ENCODE measurements around the gene BRD7. TPM values are rescaled to one million over a fixed set of nuclear protein-coding genes. Genes with fewer than 3 reads are reported as not detected.

BRD7 gene
- total and polyA plus RNA-seq, 2 of the 13 experiments (the other 11 are each of a cell fraction or from before 2014, with no cell fraction given) = 82.3 to 149 TPM

GRCh38 chr16:50302472-50303005, 66.2 kb downstream of the BRD7 start:
- peaks cover 52% of the 10 kb centered on the region for H3K4me1 ChIP-seq (ENCODE audit: insufficient read depth, low read length)
- intact Hi-C loops (cut with micrococcal nuclease; ENCODE audit: unreplicated experiment) (loop anchor here (5.0 kb wide), 1 partner anchor 45 kb away; no protein-coding TSS in a partner anchor), in situ Hi-C loops (cut with HindIII; ENCODE audit: extremely low pct_ligation_motif_present, low pct_unique_long_range_greater_than_20kb) (loop anchor here (5.0 kb wide), 1 partner anchor 35 kb away; the partner anchor contains the start of gene ADCY7)
- peaks cover 0 to 10% of the 10 kb centered on the region in 2 experiments; a peak in 2 of 5 replicates for H3K27me3 ChIP-seq (ENCODE audit: control insufficient read depth in 1 of 2, insufficient read depth in 2 of 2, low read length in 2 of 2)
- H3K9ac ChIP-seq (ENCODE audit: insufficient read depth, low read depth, low read length) = 0 out of 2 replicates have a peak overlapping the region, but pooled peaks have one; percentile 20
- peak overlapping the region; percentile 18 to 55 (median 28); a peak in 3 of 6 replicates for H3K4me3 ChIP-seq (replicated peaks in 1 of 3; ENCODE audit: insufficient read depth in 1 of 3, low read depth in 2 of 3, low read length in 3 of 3)
- ChIA-PET CTCF (ENCODE audit: low intra/inter-chr PET ratio, low total read pairs) (no interaction called here), POLR2A (interaction anchor here (1.8 to 2.3 kb wide), 2 partner anchors 10 to 20 kb away, joined by 6 to 12 read pairs; no protein-coding TSS in a partner anchor)
- peak overlapping the region; percentile 73 for H3K4me2 ChIP-seq (ENCODE audit: low read depth, low read length)
- no peak overlapping the region for H2AFZ ChIP-seq (ENCODE audit: low read length)
- H3K36me3 ChIP-seq (replicated peaks in 1 of 2; ENCODE audit: control insufficient read depth in 1 of 2, insufficient read depth in 2 of 2, low read length in 2 of 2) = no peaks in the 10 kb centered on the region
- ATAC-seq (peak; percentile 18), FAIRE-seq (peak; percentile 8), DNase-seq (ENCODE audit: low spot score) (no peak)
- no peak overlapping the region for H3K27ac ChIP-seq (ENCODE audit: extremely low read length, insufficient read depth, low read length)
- BruUV-seq (replicated peaks) = no TSS peak
- TF ChIP-seq ZNF260 (CRISPR knock-in tag; IDR thresholded peaks at IDR 0.05; ENCODE audit: borderline replicate concordance, low read depth) (no peak), KAT2B (IDR thresholded peaks at IDR 0.05; ENCODE audit: borderline replicate concordance, low read depth, low read length) (no peak), HDAC1 (CRISPR knock-in tag; IDR thresholded peaks at IDR 0.05) (0 out of 2 replicates have a peak, but pooled peaks have one; percentile 16), KMT2B (CRISPR knock-in tag; IDR thresholded peaks at IDR 0.05) (no peak), ZNF30 (CRISPR knock-in tag; IDR thresholded peaks at IDR 0.05) (0 out of 2 replicates have a peak, but pooled peaks have one; percentile 52), ZNF747 (CRISPR knock-in tag; IDR thresholded peaks at IDR 0.05; ENCODE audit: borderline replicate concordance) (no peak), MAX (IDR thresholded peaks at IDR 0.05) (0 out of 2 replicates have a peak, but pooled peaks have one; percentile 2), RFX1 (IDR thresholded peaks at IDR 0.05) (no peak), PRPF4 (IDR thresholded peaks at IDR 0.05; ENCODE audit: low read depth, low read length, poor library complexity, severe bottlenecking) (no peak), ZFP41 (CRISPR knock-in tag; IDR thresholded peaks at IDR 0.05; ENCODE audit: borderline replicate concordance) (0 out of 2 replicates have a peak, but pooled peaks have one; percentile 1), PHB2 (IDR thresholded peaks at IDR 0.05; ENCODE audit: partially characterized antibody) (no peak), FOXA3 (CRISPR knock-in tag; IDR thresholded peaks at IDR 0.05) (no peak), TARDBP (CRISPR knock-in tag; IDR thresholded peaks at IDR 0.05) (0 out of 2 replicates have a peak, but pooled peaks have one; percentile 6), MIER2 (CRISPR knock-in tag; IDR thresholded peaks at IDR 0.05) (no peak), ZNF816 (CRISPR knock-in tag; IDR thresholded peaks at IDR 0.05; ENCODE audit: borderline replicate concordance) (no peak), ZNF256 (CRISPR knock-in tag; conservative IDR thresholded peaks at IDR 0.05) (no peak)
- TF ChIP-seq, protein P1, sequence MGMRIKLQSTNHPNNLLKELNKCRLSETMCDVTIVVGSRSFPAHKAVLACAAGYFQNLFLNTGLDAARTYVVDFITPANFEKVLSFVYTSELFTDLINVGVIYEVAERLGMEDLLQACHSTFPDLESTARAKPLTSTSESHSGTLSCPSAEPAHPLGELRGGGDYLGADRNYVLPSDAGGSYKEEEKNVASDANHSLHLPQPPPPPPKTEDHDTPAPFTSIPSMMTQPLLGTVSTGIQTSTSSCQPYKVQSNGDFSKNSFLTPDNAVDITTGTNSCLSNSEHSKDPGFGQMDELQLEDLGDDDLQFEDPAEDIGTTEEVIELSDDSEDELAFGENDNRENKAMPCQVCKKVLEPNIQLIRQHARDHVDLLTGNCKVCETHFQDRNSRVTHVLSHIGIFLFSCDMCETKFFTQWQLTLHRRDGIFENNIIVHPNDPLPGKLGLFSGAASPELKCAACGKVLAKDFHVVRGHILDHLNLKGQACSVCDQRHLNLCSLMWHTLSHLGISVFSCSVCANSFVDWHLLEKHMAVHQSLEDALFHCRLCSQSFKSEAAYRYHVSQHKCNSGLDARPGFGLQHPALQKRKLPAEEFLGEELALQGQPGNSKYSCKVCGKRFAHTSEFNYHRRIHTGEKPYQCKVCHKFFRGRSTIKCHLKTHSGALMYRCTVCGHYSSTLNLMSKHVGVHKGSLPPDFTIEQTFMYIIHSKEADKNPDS (CRISPR knock-in tag; IDR thresholded peaks at IDR 0.05) = no peak
- TF ChIP-seq, protein P2, sequence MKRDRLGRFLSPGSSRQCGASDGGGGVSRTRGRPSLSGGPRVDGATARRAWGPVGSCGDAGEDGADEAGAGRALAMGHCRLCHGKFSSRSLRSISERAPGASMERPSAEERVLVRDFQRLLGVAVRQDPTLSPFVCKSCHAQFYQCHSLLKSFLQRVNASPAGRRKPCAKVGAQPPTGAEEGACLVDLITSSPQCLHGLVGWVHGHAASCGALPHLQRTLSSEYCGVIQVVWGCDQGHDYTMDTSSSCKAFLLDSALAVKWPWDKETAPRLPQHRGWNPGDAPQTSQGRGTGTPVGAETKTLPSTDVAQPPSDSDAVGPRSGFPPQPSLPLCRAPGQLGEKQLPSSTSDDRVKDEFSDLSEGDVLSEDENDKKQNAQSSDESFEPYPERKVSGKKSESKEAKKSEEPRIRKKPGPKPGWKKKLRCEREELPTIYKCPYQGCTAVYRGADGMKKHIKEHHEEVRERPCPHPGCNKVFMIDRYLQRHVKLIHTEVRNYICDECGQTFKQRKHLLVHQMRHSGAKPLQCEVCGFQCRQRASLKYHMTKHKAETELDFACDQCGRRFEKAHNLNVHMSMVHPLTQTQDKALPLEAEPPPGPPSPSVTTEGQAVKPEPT (CRISPR knock-in tag; IDR thresholded peaks at IDR 0.05; ENCODE audit: low read depth) = no peak
- TF ChIP-seq, protein P3, sequence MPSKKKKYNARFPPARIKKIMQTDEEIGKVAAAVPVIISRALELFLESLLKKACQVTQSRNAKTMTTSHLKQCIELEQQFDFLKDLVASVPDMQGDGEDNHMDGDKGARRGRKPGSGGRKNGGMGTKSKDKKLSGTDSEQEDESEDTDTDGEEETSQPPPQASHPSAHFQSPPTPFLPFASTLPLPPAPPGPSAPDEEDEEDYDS (CRISPR knock-in tag; IDR thresholded peaks at IDR 0.05) = no peak
- TF ChIP-seq, protein P4, sequence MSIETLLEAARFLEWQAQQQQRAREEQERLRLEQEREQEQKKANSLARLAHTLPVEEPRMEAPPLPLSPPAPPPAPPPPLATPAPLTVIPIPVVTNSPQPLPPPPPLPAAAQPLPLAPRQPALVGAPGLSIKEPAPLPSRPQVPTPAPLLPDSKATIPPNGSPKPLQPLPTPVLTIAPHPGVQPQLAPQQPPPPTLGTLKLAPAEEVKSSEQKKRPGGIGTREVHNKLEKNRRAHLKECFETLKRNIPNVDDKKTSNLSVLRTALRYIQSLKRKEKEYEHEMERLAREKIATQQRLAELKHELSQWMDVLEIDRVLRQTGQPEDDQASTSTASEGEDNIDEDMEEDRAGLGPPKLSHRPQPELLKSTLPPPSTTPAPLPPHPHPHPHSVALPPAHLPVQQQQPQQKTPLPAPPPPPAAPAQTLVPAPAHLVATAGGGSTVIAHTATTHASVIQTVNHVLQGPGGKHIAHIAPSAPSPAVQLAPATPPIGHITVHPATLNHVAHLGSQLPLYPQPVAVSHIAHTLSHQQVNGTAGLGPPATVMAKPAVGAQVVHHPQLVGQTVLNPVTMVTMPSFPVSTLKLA (IDR thresholded peaks at IDR 0.05) = no peak
- H4K20me1 ChIP-seq (ENCODE audit: insufficient read depth, low read length) = no peaks in the 10 kb centered on the region
- WGBS (ENCODE audit: low lambda C conversion rate) = 10% methylated on average over 15 of the region's 15 CpGs
- H3K79me2 ChIP-seq (ENCODE audit: insufficient read depth, low read length) = no peaks in the 10 kb centered on the region
- H3K9me3 ChIP-seq (ENCODE audit: low read length) = no peaks in the 10 kb centered on the region

All from HepG2 (cell line).